ENCODE results near the gene SMURF2. TPM values are rescaled to one million over a fixed set of nuclear protein-coding genes. Genes with fewer than 3 reads are reported as not detected.

The SMURF2 gene
- total RNA-seq, 1 experiment from 2014 or later = 23.0 TPM

GRCh38 chr17:64519601-64520000, 142.5 kb downstream of the SMURF2 start (continued):
- no peak for TF ChIP-seq MAX (CRISPR knock-in tag; IDR thresholded peaks at IDR 0.05)
- TF ChIP-seq IRF2 (CRISPR knock-in tag; IDR thresholded peaks at IDR 0.05; ENCODE audit: borderline replicate concordance, low read depth) = no peak
- no peak for TF ChIP-seq NFATC4 (CRISPR knock-in tag; IDR thresholded peaks at IDR 0.05)
- no peak for TF ChIP-seq TEAD4 (CRISPR knock-in tag; IDR thresholded peaks at IDR 0.05)
- TF ChIP-seq RELA (CRISPR knock-in tag; IDR thresholded peaks at IDR 0.05; ENCODE audit: borderline replicate concordance) = no peak
- TF ChIP-seq FOXP4 (CRISPR knock-in tag; IDR thresholded peaks at IDR 0.05) = no peak
- TF ChIP-seq SP1 (CRISPR knock-in tag; conservative IDR thresholded peaks at IDR 0.05) = no peak
- TF ChIP-seq GTF2I (CRISPR knock-in tag; conservative IDR thresholded peaks at IDR 0.05) = no peak
- no peak for TF ChIP-seq CBFB (CRISPR knock-in tag; IDR thresholded peaks at IDR 0.05; ENCODE audit: low read depth)
- TF ChIP-seq ETV6 (CRISPR knock-in tag; IDR thresholded peaks at IDR 0.05) = no peak
- no peak for TF ChIP-seq ZBTB43 (CRISPR knock-in tag; IDR thresholded peaks at IDR 0.05)

- Mint-ChIP-seq H3K27me3 (ENCODE audit: low read depth) (no peaks in the 10 kb centered on the region), H3K36me3 (peaks cover 78% of the 10 kb centered on the region), H3K4me1 (peaks cover 7% of the 10 kb centered on the region), H3K27ac (no peak overlapping the region), H3K9me3 (no peaks in the 10 kb centered on the region), H3K4me3 (no peak overlapping the region)
- ChIA-PET POLR2A (no interaction called here), CTCF (no interaction called here)
- no peak for DNase-seq (ENCODE audit: low spot score)
- no peak for ATAC-seq
- TF ChIP-seq ATF3 (CRISPR knock-in tag; conservative IDR thresholded peaks at IDR 0.05) (no peak), FOXP1 (CRISPR knock-in tag; IDR thresholded peaks at IDR 0.05; ENCODE audit: borderline replicate concordance) (no peak), E2F4 (CRISPR knock-in tag; IDR thresholded peaks at IDR 0.05; ENCODE audit: borderline replicate concordance, low read depth) (no peak), ZNF425 (CRISPR knock-in tag; conservative IDR thresholded peaks at IDR 0.05) (no peak), ATF2 (CRISPR knock-in tag; IDR thresholded peaks at IDR 0.05; ENCODE audit: borderline replicate concordance, low read depth) (no peak), MLX (CRISPR knock-in tag; IDR thresholded peaks at IDR 0.05) (no peak)
These were observed 146.3 kb downstream of the SMURF2 start for GRCh38 chr17:64515829-64516228.

All from WTC11 (cell line).